ENCODE measurements around the gene MRPL57.

Gene MRPL57

GRCh38 chr13:21227917-21228316 is 51.5 kb downstream of the MRPL57 start:
- FAIRE-seq (no peak), DNase-seq (ENCODE audit: insufficient read length) (no peak)
- TF ChIP-seq POLR2AphosphoS5 (IDR thresholded peaks at IDR 0.05; ENCODE audit: low read depth, low read length) (no peak), POLR2A (IDR thresholded peaks at IDR 0.05; ENCODE audit: low read depth, low read length) (no peak)

Data from GM12892 (cell line).